Tibial artery (tissue), 4 donors: ENCODE data around the gene PLCD1.

Experiments used
- DNase-seq, 2 donors: peaks; one replicate each; pipeline ENCODE4 v3.0.0-alpha.2; 2019
- H3K27ac ChIP-seq, 2 donors: fragments of 200-600 bp; sonication (generic) in 1 of 2; 1 replicate in 1 of 2; 2 replicates in 1 of 2; pipeline ENCODE4 v1.5.1; 2018 to 2019; ENCODE audit warnings: mild to moderate bottlenecking in 1 of 2
- H3K27me3 ChIP-seq, 2 donors: fragments of 200-600 bp; sonication (generic) in 1 of 2; one replicate each; pipeline versions ENCODE4 v1.5.1 to v1.6.0; 2016 to 2019
- H3K36me3 ChIP-seq, 3 donors: fragments of 200-600 bp; sonication (generic) in 2 of 3; one replicate each; pipeline ENCODE4 v1.5.1; 2016 to 2019; ENCODE audit warnings: mild to moderate bottlenecking in 2 of 3
- H3K4me1 ChIP-seq, 4 donors: fragments of 200-600 bp; sonication (generic) in 2 of 4; 1 replicate in 3 of 4; 2 replicates in 1 of 4; pipeline ENCODE4 v1.5.1; 2016 to 2019
- H3K4me3 ChIP-seq, 2 donors: fragments of 200-600 bp; sonication (generic) in 1 of 2; 1 replicate in 1 of 2; 2 replicates in 1 of 2; pipeline ENCODE4 v1.5.1; 2018 to 2019; ENCODE audit warnings: mild to moderate bottlenecking in 2 of 2
- H3K9me3 ChIP-seq, 3 donors: fragments of 200-600 bp; sonication (generic) in 1 of 3; one replicate each; pipeline ENCODE4 v1.5.1; 2016 to 2019
- intact Hi-C: fragments of 100-400 bp; cut with DNase I; formaldehyde crosslinking; loops from one replicate; pipeline ENCODE4 v1.15.0; 2023; ENCODE audit warnings: low total_unique reads
- TF ChIP-seq, protein P1 (sequence below), 2 experiments: fragments of 200-600 bp in 1 of 2; fragments of 450-650 bp in 1 of 2; IDR thresholded peaks; one replicate each; pipeline ENCODE4 v1.5.1; 2017 to 2019; ENCODE audit warnings: antibody characterized with exemption in 2 of 2, mild to moderate bottlenecking in 1 of 2, moderate library complexity in 1 of 2

The PLCD1 gene

DNA sequence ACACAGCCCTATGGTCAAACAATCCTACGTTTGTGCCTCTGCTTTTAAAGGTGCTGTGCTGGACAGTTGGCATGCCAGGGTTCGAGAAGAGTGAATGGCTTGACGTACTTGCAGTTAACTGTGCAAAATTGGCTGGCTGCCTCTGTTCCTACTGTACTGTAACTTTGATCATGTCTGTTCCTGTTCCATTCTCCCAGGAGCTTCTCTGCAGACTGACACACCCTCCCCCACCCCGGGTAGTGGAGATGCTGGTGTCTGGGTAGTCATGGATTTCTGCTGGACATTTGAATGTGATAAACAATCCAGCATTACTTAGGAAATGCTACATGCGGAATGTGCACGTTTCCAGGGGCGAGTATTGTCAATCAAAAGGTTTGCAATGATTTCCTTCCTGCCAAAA, 45.4 kb downstream of the PLCD1 start:
- peaks cover 0 to 8% (median 0%) of the 10 kb centered on the region in 4 donors for H3K4me1 ChIP-seq
- DNase-seq: peak in 1 of 2 donors; percentile 42

DNA sequence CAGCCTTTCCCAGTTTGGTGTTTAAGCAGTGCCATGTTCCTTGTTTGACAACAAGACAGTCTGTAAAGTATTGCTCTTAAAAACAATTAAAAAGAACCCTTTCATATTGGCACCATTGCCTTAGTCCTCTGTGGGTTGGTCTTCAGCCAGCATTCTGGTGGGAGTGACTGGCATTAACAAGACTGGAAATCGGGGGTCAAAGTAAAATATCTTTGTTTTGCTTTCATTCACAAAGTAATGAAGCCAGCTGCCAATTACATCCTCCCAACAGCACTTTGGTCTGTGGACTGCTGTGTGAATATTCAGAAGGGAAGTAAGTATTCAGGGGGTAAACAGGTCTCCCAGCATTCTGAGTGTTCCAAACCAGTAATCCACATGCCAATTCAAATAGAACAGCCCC, 47.1 kb downstream of the PLCD1 start:
- H3K27ac ChIP-seq: no peak overlapping the region
- intact Hi-C loops: no loop called here

More for the DNA sequence above, 45.4 kb downstream of the PLCD1 start:
- Histone ChIP-seq H3K36me3 (peaks cover 30 to 48% (median 37%) of the 10 kb centered on the region in 3 donors), H3K4me3 (no peak overlapping the region), H3K27ac (no peak overlapping the region), H3K9me3 (no peaks in the 10 kb centered on the region), H3K27me3 (no peaks in the 10 kb centered on the region)
- intact Hi-C loops: no loop called here
- TF ChIP-seq, protein P1, sequence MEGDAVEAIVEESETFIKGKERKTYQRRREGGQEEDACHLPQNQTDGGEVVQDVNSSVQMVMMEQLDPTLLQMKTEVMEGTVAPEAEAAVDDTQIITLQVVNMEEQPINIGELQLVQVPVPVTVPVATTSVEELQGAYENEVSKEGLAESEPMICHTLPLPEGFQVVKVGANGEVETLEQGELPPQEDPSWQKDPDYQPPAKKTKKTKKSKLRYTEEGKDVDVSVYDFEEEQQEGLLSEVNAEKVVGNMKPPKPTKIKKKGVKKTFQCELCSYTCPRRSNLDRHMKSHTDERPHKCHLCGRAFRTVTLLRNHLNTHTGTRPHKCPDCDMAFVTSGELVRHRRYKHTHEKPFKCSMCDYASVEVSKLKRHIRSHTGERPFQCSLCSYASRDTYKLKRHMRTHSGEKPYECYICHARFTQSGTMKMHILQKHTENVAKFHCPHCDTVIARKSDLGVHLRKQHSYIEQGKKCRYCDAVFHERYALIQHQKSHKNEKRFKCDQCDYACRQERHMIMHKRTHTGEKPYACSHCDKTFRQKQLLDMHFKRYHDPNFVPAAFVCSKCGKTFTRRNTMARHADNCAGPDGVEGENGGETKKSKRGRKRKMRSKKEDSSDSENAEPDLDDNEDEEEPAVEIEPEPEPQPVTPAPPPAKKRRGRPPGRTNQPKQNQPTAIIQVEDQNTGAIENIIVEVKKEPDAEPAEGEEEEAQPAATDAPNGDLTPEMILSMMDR (IDR thresholded peaks at IDR 0.05): no peak

DNA sequence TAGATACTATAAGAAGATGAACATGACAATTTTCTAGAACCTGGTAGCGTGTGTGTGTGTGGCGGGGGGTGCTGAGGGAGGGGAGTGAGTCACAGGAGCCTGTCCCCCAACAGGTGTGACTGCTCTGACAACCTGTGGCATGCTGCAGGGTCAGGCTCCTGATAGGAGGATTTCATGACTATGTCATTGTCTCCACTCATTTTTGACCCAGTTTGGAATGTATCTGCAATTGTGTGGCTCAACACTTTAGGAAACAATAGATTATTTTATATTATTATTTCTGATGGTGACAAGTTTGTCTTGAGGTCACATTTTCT, 48.1 kb downstream of the PLCD1 start:
- Histone ChIP-seq H3K9me3 (no peaks in the 10 kb centered on the region), H3K27ac (no peak overlapping the region), H3K36me3 (peaks cover 36 to 64% (median 43%) of the 10 kb centered on the region in 3 donors), H3K4me3 (no peak overlapping the region), H3K4me1 (no peaks in the 10 kb centered on the region), H3K27me3 (no peaks in the 10 kb centered on the region)
- intact Hi-C loops: no loop called here
- DNase-seq: no peak
- TF ChIP-seq, protein P1 (IDR thresholded peaks at IDR 0.05): no peak

More for the DNA sequence above, 47.1 kb downstream of the PLCD1 start:
- no peak for DNase-seq
- peaks cover 30 to 54% (median 37%) of the 10 kb centered on the region in 3 donors for H3K36me3 ChIP-seq
- no peak overlapping the region for H3K4me3 ChIP-seq
- no peaks in the 10 kb centered on the region for H3K27me3 ChIP-seq
- H3K9me3 ChIP-seq: no peaks in the 10 kb centered on the region
- TF ChIP-seq, protein P1 (IDR thresholded peaks at IDR 0.05): no peak
- peaks cover 0 to 5% (median 0%) of the 10 kb centered on the region in 4 donors for H3K4me1 ChIP-seq

DNA sequence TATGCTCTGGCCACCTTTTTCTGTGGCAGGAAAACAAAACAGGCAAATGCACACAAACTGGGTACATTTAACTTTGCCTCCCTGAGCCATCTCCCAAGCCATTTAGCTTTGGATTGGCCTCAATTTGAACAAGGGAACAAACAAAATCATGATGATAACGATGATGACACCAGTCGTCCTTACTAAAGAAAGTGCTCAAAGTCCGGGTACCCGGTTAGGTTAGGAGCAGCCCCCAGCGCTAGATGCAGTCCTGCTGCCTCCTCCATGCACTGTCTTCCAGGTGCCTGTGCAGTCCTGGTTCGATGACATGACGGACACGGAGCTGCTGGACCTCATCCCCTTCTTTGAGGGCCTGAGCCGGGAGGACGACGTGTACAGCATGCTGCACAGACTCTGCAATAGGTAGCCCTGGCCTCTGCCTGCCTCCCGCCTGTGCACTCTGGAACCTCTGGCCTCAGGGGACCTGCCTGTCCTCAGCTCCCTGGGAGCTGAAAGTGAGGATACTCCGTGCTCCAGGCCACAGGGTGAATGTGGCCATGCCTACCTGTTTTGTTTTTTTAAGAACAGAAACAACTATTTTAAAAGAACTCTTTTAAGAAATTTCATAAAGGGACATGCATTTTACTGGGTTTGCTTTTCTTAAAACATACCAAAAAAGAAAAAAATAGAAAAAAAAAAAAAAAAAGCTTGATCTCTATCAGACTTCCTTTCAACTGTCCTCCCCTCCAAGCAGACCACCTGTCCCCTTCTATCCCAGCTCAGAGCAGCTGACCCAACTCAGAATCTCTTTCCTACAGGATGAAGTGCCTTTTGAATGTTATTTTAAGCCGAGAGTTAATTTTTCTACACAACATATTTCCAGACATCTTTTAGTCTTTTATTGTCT, 48.7 kb downstream of the PLCD1 start:
- H3K9me3 ChIP-seq: no peaks in the 10 kb centered on the region
- DNase-seq: no peak
- intact Hi-C loops: no loop called here

DNA sequence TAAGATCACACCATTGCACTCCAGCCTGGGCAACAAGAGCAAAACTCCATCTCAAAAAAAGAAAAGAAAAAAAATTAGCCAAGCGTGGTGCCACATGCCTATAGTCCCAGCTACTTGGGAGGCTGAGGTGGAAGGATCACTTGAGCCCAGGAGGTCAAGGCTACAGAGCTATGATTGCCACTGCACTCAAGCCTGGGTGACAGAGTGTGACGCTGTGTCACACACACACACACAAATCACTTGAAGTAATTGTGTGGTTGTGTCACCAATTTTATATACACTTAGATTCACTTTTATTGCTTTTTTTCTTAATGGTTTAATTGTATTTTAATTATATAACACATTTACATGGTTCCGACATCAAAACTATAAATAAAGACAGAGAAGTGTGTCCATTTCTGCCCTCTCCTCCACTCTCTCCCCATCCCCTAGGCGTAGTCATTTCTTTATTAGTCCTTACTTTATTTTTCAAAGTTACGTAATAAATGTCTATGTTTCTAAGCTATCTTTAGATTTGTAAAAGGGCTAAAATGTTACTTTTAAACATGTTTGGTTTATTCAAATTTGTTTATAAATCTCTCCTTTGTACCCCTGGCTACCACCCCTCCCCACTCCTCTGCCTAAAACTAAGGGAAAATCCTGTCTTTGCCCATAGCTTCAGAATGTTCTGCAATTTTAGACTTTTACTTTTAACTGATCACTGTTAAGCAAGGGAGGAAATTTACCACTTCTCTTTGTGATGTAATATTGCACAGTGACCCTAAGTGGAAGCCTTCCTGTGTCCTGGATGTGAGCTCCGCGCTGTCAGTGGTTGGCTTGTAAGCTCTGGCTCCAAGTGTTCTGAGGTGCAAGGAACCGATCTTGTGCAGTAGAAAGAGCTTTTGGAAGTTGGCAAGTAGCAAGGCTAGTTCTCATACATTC, 49.6 kb downstream of the PLCD1 start:
- Histone ChIP-seq H3K27me3 (no peaks in the 10 kb centered on the region), H3K4me3 (no peak overlapping the region), H3K36me3 (peaks cover 45 to 75% (median 52%) of the 10 kb centered on the region in 3 donors), H3K27ac (no peak overlapping the region), H3K4me1 (no peaks in the 10 kb centered on the region), H3K9me3 (no peaks in the 10 kb centered on the region)
- intact Hi-C loops: no loop called here
- TF ChIP-seq, protein P1 (IDR thresholded peaks at IDR 0.05): no peak
- DNase-seq: no peak

More for the DNA sequence above, 48.7 kb downstream of the PLCD1 start:
- no peaks in the 10 kb centered on the region for H3K27me3 ChIP-seq
- peaks cover 42 to 70% (median 49%) of the 10 kb centered on the region in 3 donors for H3K36me3 ChIP-seq
- H3K27ac ChIP-seq: no peak overlapping the region
- H3K4me1 ChIP-seq: no peaks in the 10 kb centered on the region
- H3K4me3 ChIP-seq: no peak overlapping the region
- TF ChIP-seq, protein P1 (IDR thresholded peaks at IDR 0.05): no peak
